OCI-LY7 (cell line): ENCODE measurements around the gene ALG9. TPM values are rescaled to one million over a fixed set of nuclear protein-coding genes. Genes with fewer than 3 reads are reported as not detected.

Experiments
- BruUV-seq: library from RNA; stranded (reverse); fragments of 400-500 nt; replicated peaks from 2 replicates; lab custom pipeline; 2021; lab: Mats Ljungman, UMichigan
- CTCF ChIA-PET: fragments of 300-600 bp; sonication (Branson Sonifier 250); formaldehyde crosslinking; loops from one replicate; lab custom pipeline; 2022; ENCODE audit warnings: antibody characterized with exemption; ENCODE audit not compliant: unreplicated experiment; lab: Charles Lee
- POLR2A ChIA-PET: fragments of 300-600 bp; sonication (Branson Sonifier 250); formaldehyde crosslinking; loops from one replicate; lab custom pipeline; 2022; ENCODE audit warnings: antibody characterized with exemption; lab: Charles Lee
- DNase-seq: peaks from one replicate; pipeline ENCODE4 v3.0.0-alpha.2; 2015; ENCODE audit warnings: low spot score
- H2AFZ ChIP-seq: fragments of 200-600 bp; sonication (generic), shearing (Covaris generic); 2 replicates; pipeline ENCODE4 v1.6.1; 2014; ENCODE audit warnings: mild to moderate bottlenecking, antibody characterized with exemption, low read length, moderate library complexity
- H3K27ac ChIP-seq: fragments of 200-600 bp; sonication (generic); 2 replicates; pipeline ENCODE4 v1.5.1; 2014; ENCODE audit warnings: mixed run types, low read depth, mild to moderate bottlenecking, moderate library complexity, low read length, inconsistent platforms; ENCODE audit not compliant: poor library complexity, severe bottlenecking
- H3K36me3 ChIP-seq: fragments of 200-600 bp; sonication (generic); 2 replicates; pipeline ENCODE4 v1.6.1; 2014; ENCODE audit warnings: mild to moderate bottlenecking, antibody characterized with exemption, low read length, moderate library complexity, mixed read lengths; ENCODE audit not compliant: insufficient read depth
- H3K4me1 ChIP-seq: fragments of 200-600 bp; sonication (generic); 2 replicates; pipeline ENCODE4 v1.5.1; 2014; ENCODE audit warnings: mild to moderate bottlenecking, low read length; ENCODE audit not compliant: insufficient read depth, poor library complexity, severe bottlenecking
- H3K4me2 ChIP-seq: fragments of 200-600 bp; sonication (generic); 2 replicates; pipeline ENCODE4 v1.6.1; 2014; ENCODE audit warnings: mild to moderate bottlenecking, low read length
- H3K4me3 ChIP-seq: fragments of 200-600 bp; sonication (generic); 2 replicates; pipeline ENCODE4 v1.5.1; 2014; ENCODE audit warnings: mild to moderate bottlenecking, low read depth, low read length; ENCODE audit not compliant: poor library complexity, severe bottlenecking
- H3K79me2 ChIP-seq: fragments of 200-600 bp; sonication (generic); 2 replicates; pipeline ENCODE4 v1.6.1; 2016; ENCODE audit warnings: low read depth, mild to moderate bottlenecking, low read length, moderate library complexity, mixed read lengths; ENCODE audit not compliant: insufficient read depth
- H3K9me2 ChIP-seq: fragments of 200-600 bp; sonication (generic); 2 replicates; pipeline ENCODE4 v1.6.1; 2016; ENCODE audit warnings: mild to moderate bottlenecking, low read length, mixed read lengths; ENCODE audit not compliant: insufficient read depth
- H3K9me3 ChIP-seq: fragments of 200-600 bp; sonication (generic); 2 replicates; pipeline ENCODE4 v1.6.1; 2014; ENCODE audit warnings: mild to moderate bottlenecking, mixed run types, low read length, mixed read lengths
- H4K20me1 ChIP-seq: fragments of 200-600 bp; sonication (generic); 2 replicates; pipeline ENCODE4 v1.6.1; 2014; ENCODE audit warnings: mild to moderate bottlenecking, antibody characterized with exemption, low read length, moderate library complexity, mixed read lengths; ENCODE audit not compliant: insufficient read depth
- EZH2phosphoT487 ChIP-seq: fragments of 200-600 bp; sonication (generic); IDR thresholded peaks from 2 replicates; pipeline ENCODE4 v1.6.1; 2018; ENCODE audit warnings: low read depth, borderline replicate concordance, mild to moderate bottlenecking, mixed run types, antibody characterized with exemption, low read length, moderate library complexity, mixed read lengths
- intact Hi-C: fragments of 100-400 bp; cut with micrococcal nuclease; formaldehyde crosslinking; loops from one replicate; pipeline ENCODE4 v1.10.0; 2022; ENCODE audit not compliant: unreplicated experiment
- total RNA-seq, 2 experiments: library from RNA; depleted of rRNA in 1 of 2; stranded (reverse); fragments of >200 nt in 1 of 2; shearing (Covaris generic) in 1 of 2; gene quantifications; 2 replicates each; pipeline ENCODE4 v1.2.3, GENCODE V29; 2014 to 2022
- TF ChIP-seq, protein P1 (sequence below): fragments of 200-600 bp; sonication (generic); conservative IDR thresholded peaks from 2 replicates; pipeline ENCODE4 v1.5.1; 2014; ENCODE audit warnings: mild to moderate bottlenecking, antibody characterized with exemption, low read length, moderate library complexity, mixed read lengths

The ALG9 gene
- total RNA-seq, 2 experiments from 2014 or later = 16.8 to 21.6 TPM

DNA sequence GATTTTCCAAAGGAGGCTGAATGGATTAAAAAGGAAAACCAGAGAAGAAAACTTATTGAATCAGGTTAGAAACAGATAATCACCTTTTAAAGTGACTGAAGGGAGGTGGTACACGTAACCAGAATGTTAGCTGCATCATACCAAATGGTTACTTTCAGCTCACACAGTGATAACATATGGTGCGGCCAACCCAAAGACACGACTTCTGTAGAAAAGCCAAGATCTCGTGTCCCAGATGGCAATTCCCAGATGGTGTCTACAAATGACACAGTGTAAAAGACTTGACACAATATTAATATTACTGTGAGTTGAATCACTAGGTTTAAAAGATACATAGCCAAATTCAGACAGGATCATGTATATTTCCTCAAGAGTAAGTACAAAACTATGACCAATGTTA, 110.3 kb downstream of the ALG9 start:
- BruUV-seq = no TSS peak
- TF ChIP-seq EZH2phosphoT487 = no peak
- TF ChIP-seq, protein P1, sequence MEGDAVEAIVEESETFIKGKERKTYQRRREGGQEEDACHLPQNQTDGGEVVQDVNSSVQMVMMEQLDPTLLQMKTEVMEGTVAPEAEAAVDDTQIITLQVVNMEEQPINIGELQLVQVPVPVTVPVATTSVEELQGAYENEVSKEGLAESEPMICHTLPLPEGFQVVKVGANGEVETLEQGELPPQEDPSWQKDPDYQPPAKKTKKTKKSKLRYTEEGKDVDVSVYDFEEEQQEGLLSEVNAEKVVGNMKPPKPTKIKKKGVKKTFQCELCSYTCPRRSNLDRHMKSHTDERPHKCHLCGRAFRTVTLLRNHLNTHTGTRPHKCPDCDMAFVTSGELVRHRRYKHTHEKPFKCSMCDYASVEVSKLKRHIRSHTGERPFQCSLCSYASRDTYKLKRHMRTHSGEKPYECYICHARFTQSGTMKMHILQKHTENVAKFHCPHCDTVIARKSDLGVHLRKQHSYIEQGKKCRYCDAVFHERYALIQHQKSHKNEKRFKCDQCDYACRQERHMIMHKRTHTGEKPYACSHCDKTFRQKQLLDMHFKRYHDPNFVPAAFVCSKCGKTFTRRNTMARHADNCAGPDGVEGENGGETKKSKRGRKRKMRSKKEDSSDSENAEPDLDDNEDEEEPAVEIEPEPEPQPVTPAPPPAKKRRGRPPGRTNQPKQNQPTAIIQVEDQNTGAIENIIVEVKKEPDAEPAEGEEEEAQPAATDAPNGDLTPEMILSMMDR = no peak
- Histone ChIP-seq H3K9me2 (no peaks in the 10 kb centered on the region), H3K4me3 (no peak overlapping the region), H3K27ac (no peak overlapping the region), H2AFZ (no peak overlapping the region), H3K79me2 (peaks cover 23% of the 10 kb centered on the region), H3K36me3 (peaks cover 87% of the 10 kb centered on the region), H4K20me1 (peaks cover 11% of the 10 kb centered on the region; the same call in 1 of the 2 replicates), H3K4me2 (no peak overlapping the region), H3K9me3 (no peaks in the 10 kb centered on the region), H3K4me1 (peaks cover 8% of the 10 kb centered on the region)
- intact Hi-C loops = no loop called here
- no peak for DNase-seq
- ChIA-PET CTCF (no interaction called here), POLR2A (interaction anchor here (0.8 to 1.5 kb wide), 3 partner anchors 8 to 158 kb away, joined by 3 to 5 read pairs (median 3); partner anchors contain the start of gene SIK2)

DNA sequence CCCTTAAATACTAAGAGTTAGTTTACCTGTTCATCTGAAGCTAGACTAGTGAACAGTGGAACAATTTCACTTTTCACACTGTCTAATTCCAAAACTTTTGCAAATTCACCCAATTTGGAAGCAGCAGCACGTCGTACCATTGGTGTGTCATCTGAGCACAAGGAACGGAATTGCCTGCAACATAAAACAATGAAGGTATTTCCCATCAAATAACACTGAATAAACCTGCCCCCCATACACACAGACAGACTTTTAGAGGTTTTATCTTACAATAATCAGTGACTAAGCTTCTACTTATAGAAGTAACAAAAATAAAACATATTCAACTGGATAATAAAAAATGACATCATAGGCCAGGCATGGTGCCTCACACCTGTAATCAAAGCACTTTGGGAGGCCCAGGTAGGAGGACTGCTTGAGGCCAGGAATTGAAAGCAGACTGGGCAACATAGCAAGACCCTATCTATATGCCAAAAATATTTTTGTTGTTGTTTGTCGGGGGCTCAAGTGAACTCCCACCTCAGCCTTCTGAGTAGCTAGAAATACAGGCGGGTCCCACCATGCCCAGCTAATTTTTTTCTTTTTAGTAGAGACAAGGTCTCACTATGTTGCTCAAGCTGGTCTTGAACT, 111.5 kb downstream of the ALG9 start:
- H4K20me1 ChIP-seq = peaks cover 6% of the 10 kb centered on the region; the same call in 1 of the 2 replicates
- POLR2A ChIA-PET = interaction anchor here (0.9 to 1.5 kb wide), 4 partner anchors 12 to 167 kb away, joined by 3 to 5 read pairs (median 4); no protein-coding TSS in a partner anchor
- H3K36me3 ChIP-seq = peaks cover 98% of the 10 kb centered on the region

More for the DNA sequence above, 111.5 kb downstream of the ALG9 start:
- TF ChIP-seq EZH2phosphoT487 = no peak
- TF ChIP-seq, protein P1 = no peak
- H3K9me3 ChIP-seq = no peaks in the 10 kb centered on the region
- H3K79me2 ChIP-seq = peaks cover 11% of the 10 kb centered on the region; the same call in 1 of the 2 replicates
- CTCF ChIA-PET = no interaction called here
- no peaks in the 10 kb centered on the region for H3K9me2 ChIP-seq
- no peak overlapping the region for H3K4me2 ChIP-seq
- BruUV-seq = no TSS peak
- H3K4me1 ChIP-seq = peaks cover 7% of the 10 kb centered on the region
- intact Hi-C loops = no loop called here
- no peak overlapping the region for H2AFZ ChIP-seq
- no peak for DNase-seq
- H3K4me3 ChIP-seq = no peak overlapping the region
- H3K27ac ChIP-seq = no peak overlapping the region
